SK-N-SH (cell line): ENCODE data around the gene ZNF496. TPM values are rescaled to one million over a fixed set of nuclear protein-coding genes. Genes with fewer than 3 reads are reported as not detected.

Source experiments
- CTCF ChIA-PET: fragments of 300-600, 350-600 bp; formaldehyde crosslinking; extraction: SDS; loops from one replicate; lab custom pipeline; 2021; lab: Yijun Ruan, JAX
- POLR2A ChIA-PET: fragments of 350-600 bp; sonication (Branson Sonifier 250); formaldehyde crosslinking; extraction: SDS; loops from one replicate; lab custom pipeline; 2020; ENCODE audit warnings: antibody characterized with exemption, inconsistent platforms; lab: Yijun Ruan, JAX
- DNase-seq: peaks from one replicate; pipeline ENCODE4 v3.0.0; 2012
- H2AFZ ChIP-seq: fragments of 200-600 bp; sonication (generic); 2 replicates; pipeline ENCODE4 v1.8.1; 2016; ENCODE audit warnings: antibody characterized with exemption, mild to moderate bottlenecking, low read depth
- H3F3A ChIP-seq: fragments of 200-600 bp; sonication (generic); replicated peaks from 2 replicates; pipeline ENCODE3; 2016; ENCODE audit warnings: antibody characterized with exemption, mild to moderate bottlenecking; ENCODE audit not compliant: insufficient read depth
- H3K27ac ChIP-seq, 2 experiments: fragments of 200-500 bp in 1 of 2; fragments of 200-600 bp in 1 of 2; sonication (Bioruptor generic) in 1 of 2; sonication (generic), shearing (Covaris generic) in 1 of 2; 2 replicates each; pipeline versions ENCODE4 v1.5.1 to v1.6.1; 2014 to 2016; ENCODE audit warnings: low read depth in 2 of 2, inconsistent platforms in 1 of 2, low read length in 1 of 2, mild to moderate bottlenecking in 1 of 2, mixed read lengths in 1 of 2
- H3K27me3 ChIP-seq: fragments of 200-600 bp; sonication (generic), shearing (Covaris generic); 2 replicates; pipeline ENCODE4 v1.6.1; 2016; ENCODE audit warnings: mixed run types; ENCODE audit not compliant: insufficient read depth
- H3K36me3 ChIP-seq, 2 experiments: fragments of 200-500 bp in 1 of 2; fragments of 200-600 bp in 1 of 2; sonication (Bioruptor generic) in 1 of 2; sonication (generic) in 1 of 2; replicated peaks in 1 of 2; 2 replicates each; pipeline versions ENCODE3 to v1.5.1; 2014 to 2016; ENCODE audit warnings: low read length in 1 of 2, mild to moderate bottlenecking in 1 of 2; ENCODE audit not compliant: insufficient read depth in 2 of 2, control insufficient read depth in 1 of 2
- H3K4me1 ChIP-seq, 2 experiments: fragments of 200-500 bp in 1 of 2; fragments of 200-600 bp in 1 of 2; sonication (Bioruptor generic) in 1 of 2; sonication (generic), shearing (Covaris generic) in 1 of 2; 2 replicates each; pipeline versions ENCODE4 v1.5.1 to v1.6.1; 2014 to 2016; ENCODE audit warnings: low read depth in 1 of 2, low read length in 1 of 2, mixed run types in 1 of 2; ENCODE audit not compliant: insufficient read depth in 2 of 2, control insufficient read depth in 1 of 2
- H3K4me2 ChIP-seq: fragments of 200-600 bp; sonication (generic), shearing (Covaris generic); 2 replicates; pipeline ENCODE4 v1.6.1; 2017; ENCODE audit warnings: mixed run types
- H3K4me3 ChIP-seq, 2 experiments: fragments of 200-500 bp in 1 of 2; fragments of 200-600 bp in 1 of 2; sonication (Bioruptor generic) in 1 of 2; sonication (generic), shearing (Covaris generic) in 1 of 2; 2 replicates each; pipeline versions ENCODE4 v1.5.1 to v1.8.1; 2014 to 2016; ENCODE audit warnings: low read depth in 2 of 2, inconsistent platforms in 1 of 2, low read length in 1 of 2, mild to moderate bottlenecking in 1 of 2, mixed read lengths in 1 of 2, moderate library complexity in 1 of 2
- H3K79me2 ChIP-seq: fragments of 200-600 bp; sonication (generic); 2 replicates; pipeline ENCODE4 v1.8.1; 2017; ENCODE audit warnings: mild to moderate bottlenecking; ENCODE audit not compliant: insufficient read depth
- H3K9ac ChIP-seq: fragments of 200-600 bp; sonication (generic); 2 replicates; pipeline ENCODE4 v1.6.1; 2017; ENCODE audit warnings: mixed run types
- H3K9me2 ChIP-seq: fragments of 200-600 bp; sonication (generic); 2 replicates; pipeline ENCODE4 v1.6.1; 2017; ENCODE audit warnings: mixed run types
- H3K9me3 ChIP-seq: fragments of 200-600 bp; sonication (generic); 2 replicates; pipeline ENCODE4 v1.6.1; 2017; ENCODE audit warnings: mixed run types, mild to moderate bottlenecking, moderate library complexity
- H4K20me1 ChIP-seq: fragments of 200-600 bp; sonication (generic); 2 replicates; pipeline ENCODE4 v1.6.1; 2017; ENCODE audit warnings: mild to moderate bottlenecking, mixed run types; ENCODE audit not compliant: insufficient read depth
- EP300 ChIP-seq, 2 experiments: IDR thresholded peaks; 2 replicates each; pipeline versions ENCODE4 v1.4.0 to v1.6.1; 2012; ENCODE audit warnings: borderline replicate concordance in 1 of 2, low read depth in 1 of 2, low read length in 1 of 2
- EZH2phosphoT487 ChIP-seq: fragments of 200-600 bp; sonication (generic); IDR thresholded peaks from 2 replicates; pipeline ENCODE4 v1.6.1; 2017; ENCODE audit warnings: low read depth, mixed run types, mild to moderate bottlenecking, antibody characterized with exemption, moderate library complexity, borderline replicate concordance
- FOSL2 ChIP-seq: IDR thresholded peaks from 2 replicates; pipeline ENCODE4 v1.4.0; 2012; ENCODE audit warnings: low read depth, mild to moderate bottlenecking, moderate library complexity, borderline replicate concordance
- FOXJ3 ChIP-seq: sonication (generic); formaldehyde crosslinking; IDR thresholded peaks from 2 replicates; pipeline ENCODE4 v1.5.1; 2020; ENCODE audit warnings: mild to moderate bottlenecking, missing genetic modification reagents
- FOXM1 ChIP-seq: IDR thresholded peaks from 2 replicates; pipeline ENCODE4 v1.4.0; 2012; ENCODE audit warnings: low read depth, mild to moderate bottlenecking
- JUND ChIP-seq: IDR thresholded peaks from 2 replicates; pipeline ENCODE4 v1.4.0; 2012
- RFX5 ChIP-seq: IDR thresholded peaks from 2 replicates; pipeline ENCODE4 v1.6.1; 2012; ENCODE audit warnings: mild to moderate bottlenecking, improper control_type of control experiment, low read length
- RXRA ChIP-seq: IDR thresholded peaks from 2 replicates; pipeline ENCODE4 v1.4.0; 2012; ENCODE audit warnings: low read depth, mild to moderate bottlenecking, borderline replicate concordance
- SIN3A ChIP-seq: IDR thresholded peaks from 2 replicates; pipeline ENCODE4 v1.6.1; 2012; ENCODE audit warnings: low read depth, mild to moderate bottlenecking, low read length, moderate library complexity, borderline replicate concordance
- SMC3 ChIP-seq: IDR thresholded peaks from 2 replicates; pipeline ENCODE4 v1.6.1; 2012; ENCODE audit warnings: low read depth, low read length, improper control_type of control experiment
- TEAD4 ChIP-seq: IDR thresholded peaks from 2 replicates; pipeline ENCODE4 v1.4.0; 2012; ENCODE audit warnings: mild to moderate bottlenecking, borderline replicate concordance; ENCODE audit not compliant: insufficient read depth
- YY1 ChIP-seq: IDR thresholded peaks from 2 replicates; pipeline ENCODE4 v1.4.0; 2012; ENCODE audit warnings: low read depth, mild to moderate bottlenecking
- WGBS: methylation state at CpG from one replicate; pipeline ENCODE4 v1.1.6; 2017; ENCODE audit warnings: low lambda C conversion rate; 5-methylcytosine and 5-hydroxymethylcytosine counted together
- polyA plus RNA-seq, 3 experiments: library from polyadenylated mRNA; depleted of rRNA; stranded (reverse); fragments of >200 nt; gene quantifications; 2 replicates each; pipeline ENCODE4 v1.2.3, GENCODE V29; 2012
- TF ChIP-seq, protein P1 (sequence below): IDR thresholded peaks from 2 replicates; pipeline ENCODE4 v1.4.0; 2012; ENCODE audit warnings: low read depth, borderline replicate concordance
- TF ChIP-seq, protein P2 (sequence below): fragments of 150-350 bp; IDR thresholded peaks from 2 replicates; pipeline ENCODE4 v1.6.1; 2017; ENCODE audit warnings: antibody characterized with exemption, low read length, low read depth, borderline replicate concordance
- TF ChIP-seq, protein P3 (sequence below): IDR thresholded peaks from 2 replicates; pipeline ENCODE4 v1.4.0; 2012; ENCODE audit warnings: low read depth
- TF ChIP-seq, protein P4 (sequence below): IDR thresholded peaks from 2 replicates; pipeline ENCODE4 v1.6.1; 2012; ENCODE audit warnings: mild to moderate bottlenecking, low read depth, low read length, moderate library complexity
- TF ChIP-seq, protein P5 (sequence below): IDR thresholded peaks from 2 replicates; pipeline ENCODE4; 2012
- TF ChIP-seq, protein P6 (sequence below): fragments of 150-350 bp; IDR thresholded peaks from 2 replicates; pipeline ENCODE4 v1.6.1; 2016; ENCODE audit warnings: mild to moderate bottlenecking, low read depth, low read length

Gene ZNF496
- polyA plus RNA-seq, 1 of the 3 experiments (the other 2 are of a cell fraction), result 23.2 TPM

DNA sequence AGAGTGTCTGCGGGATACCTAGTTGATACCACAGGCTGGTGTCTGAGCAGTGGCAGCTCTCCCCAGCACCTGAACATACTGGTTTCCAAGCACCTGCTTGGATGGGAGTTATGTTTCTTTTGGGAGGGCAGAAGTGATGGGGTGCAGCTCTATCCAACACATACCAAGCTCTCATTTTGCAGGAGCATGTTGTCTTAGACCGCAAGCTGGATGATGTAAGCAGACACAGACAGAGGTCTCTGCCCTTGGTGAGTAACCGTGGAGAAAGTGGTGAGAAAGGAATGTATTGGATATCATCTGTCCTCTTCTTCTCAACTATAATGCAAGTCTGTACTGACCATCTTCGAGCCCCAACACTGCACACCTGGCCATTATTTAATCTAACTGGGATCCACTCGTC, 37.4 kb downstream of the ZNF496 start:
- no peak overlapping the region for H3K4me2 ChIP-seq
- no peaks in the 10 kb centered on the region for H3K9me2 ChIP-seq
- no peaks in the 10 kb centered on the region for H3K9me3 ChIP-seq
- WGBS, result 77% methylated on average over 5 of the region's 5 CpGs
- TF ChIP-seq TEAD4 (no peak), FOXM1 (no peak), RXRA (no peak), YY1 (no peak), EZH2phosphoT487 (no peak), SMC3 (no peak), SIN3A (no peak), FOXJ3 (CRISPR knock-in tag) (no peak), RFX5 (no peak), EP300 (IDR thresholded peaks at IDR 0.05; ENCODE audit: borderline replicate concordance in 1 of 2, low read depth in 1 of 2, low read length in 1 of 2) (no peak), JUND (no peak), FOSL2 (no peak)
- TF ChIP-seq, protein P1, sequence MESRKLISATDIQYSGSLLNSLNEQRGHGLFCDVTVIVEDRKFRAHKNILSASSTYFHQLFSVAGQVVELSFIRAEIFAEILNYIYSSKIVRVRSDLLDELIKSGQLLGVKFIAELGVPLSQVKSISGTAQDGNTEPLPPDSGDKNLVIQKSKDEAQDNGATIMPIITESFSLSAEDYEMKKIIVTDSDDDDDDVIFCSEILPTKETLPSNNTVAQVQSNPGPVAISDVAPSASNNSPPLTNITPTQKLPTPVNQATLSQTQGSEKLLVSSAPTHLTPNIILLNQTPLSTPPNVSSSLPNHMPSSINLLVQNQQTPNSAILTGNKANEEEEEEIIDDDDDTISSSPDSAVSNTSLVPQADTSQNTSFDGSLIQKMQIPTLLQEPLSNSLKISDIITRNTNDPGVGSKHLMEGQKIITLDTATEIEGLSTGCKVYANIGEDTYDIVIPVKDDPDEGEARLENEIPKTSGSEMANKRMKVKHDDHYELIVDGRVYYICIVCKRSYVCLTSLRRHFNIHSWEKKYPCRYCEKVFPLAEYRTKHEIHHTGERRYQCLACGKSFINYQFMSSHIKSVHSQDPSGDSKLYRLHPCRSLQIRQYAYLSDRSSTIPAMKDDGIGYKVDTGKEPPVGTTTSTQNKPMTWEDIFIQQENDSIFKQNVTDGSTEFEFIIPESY, result no peak
- TF ChIP-seq, protein P2, sequence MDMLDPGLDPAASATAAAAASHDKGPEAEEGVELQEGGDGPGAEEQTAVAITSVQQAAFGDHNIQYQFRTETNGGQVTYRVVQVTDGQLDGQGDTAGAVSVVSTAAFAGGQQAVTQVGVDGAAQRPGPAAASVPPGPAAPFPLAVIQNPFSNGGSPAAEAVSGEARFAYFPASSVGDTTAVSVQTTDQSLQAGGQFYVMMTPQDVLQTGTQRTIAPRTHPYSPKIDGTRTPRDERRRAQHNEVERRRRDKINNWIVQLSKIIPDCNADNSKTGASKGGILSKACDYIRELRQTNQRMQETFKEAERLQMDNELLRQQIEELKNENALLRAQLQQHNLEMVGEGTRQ, result no peak
- TF ChIP-seq, protein P3, sequence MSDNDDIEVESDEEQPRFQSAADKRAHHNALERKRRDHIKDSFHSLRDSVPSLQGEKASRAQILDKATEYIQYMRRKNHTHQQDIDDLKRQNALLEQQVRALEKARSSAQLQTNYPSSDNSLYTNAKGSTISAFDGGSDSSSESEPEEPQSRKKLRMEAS, result no peak
- TF ChIP-seq, protein P4, sequence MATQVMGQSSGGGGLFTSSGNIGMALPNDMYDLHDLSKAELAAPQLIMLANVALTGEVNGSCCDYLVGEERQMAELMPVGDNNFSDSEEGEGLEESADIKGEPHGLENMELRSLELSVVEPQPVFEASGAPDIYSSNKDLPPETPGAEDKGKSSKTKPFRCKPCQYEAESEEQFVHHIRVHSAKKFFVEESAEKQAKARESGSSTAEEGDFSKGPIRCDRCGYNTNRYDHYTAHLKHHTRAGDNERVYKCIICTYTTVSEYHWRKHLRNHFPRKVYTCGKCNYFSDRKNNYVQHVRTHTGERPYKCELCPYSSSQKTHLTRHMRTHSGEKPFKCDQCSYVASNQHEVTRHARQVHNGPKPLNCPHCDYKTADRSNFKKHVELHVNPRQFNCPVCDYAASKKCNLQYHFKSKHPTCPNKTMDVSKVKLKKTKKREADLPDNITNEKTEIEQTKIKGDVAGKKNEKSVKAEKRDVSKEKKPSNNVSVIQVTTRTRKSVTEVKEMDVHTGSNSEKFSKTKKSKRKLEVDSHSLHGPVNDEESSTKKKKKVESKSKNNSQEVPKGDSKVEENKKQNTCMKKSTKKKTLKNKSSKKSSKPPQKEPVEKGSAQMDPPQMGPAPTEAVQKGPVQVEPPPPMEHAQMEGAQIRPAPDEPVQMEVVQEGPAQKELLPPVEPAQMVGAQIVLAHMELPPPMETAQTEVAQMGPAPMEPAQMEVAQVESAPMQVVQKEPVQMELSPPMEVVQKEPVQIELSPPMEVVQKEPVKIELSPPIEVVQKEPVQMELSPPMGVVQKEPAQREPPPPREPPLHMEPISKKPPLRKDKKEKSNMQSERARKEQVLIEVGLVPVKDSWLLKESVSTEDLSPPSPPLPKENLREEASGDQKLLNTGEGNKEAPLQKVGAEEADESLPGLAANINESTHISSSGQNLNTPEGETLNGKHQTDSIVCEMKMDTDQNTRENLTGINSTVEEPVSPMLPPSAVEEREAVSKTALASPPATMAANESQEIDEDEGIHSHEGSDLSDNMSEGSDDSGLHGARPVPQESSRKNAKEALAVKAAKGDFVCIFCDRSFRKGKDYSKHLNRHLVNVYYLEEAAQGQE, result no peak
- TF ChIP-seq, protein P5, sequence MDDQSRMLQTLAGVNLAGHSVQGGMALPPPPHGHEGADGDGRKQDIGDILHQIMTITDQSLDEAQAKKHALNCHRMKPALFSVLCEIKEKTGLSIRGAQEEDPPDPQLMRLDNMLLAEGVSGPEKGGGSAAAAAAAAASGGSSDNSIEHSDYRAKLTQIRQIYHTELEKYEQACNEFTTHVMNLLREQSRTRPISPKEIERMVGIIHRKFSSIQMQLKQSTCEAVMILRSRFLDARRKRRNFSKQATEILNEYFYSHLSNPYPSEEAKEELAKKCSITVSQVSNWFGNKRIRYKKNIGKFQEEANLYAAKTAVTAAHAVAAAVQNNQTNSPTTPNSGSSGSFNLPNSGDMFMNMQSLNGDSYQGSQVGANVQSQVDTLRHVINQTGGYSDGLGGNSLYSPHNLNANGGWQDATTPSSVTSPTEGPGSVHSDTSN, result no peak
- TF ChIP-seq, protein P6, sequence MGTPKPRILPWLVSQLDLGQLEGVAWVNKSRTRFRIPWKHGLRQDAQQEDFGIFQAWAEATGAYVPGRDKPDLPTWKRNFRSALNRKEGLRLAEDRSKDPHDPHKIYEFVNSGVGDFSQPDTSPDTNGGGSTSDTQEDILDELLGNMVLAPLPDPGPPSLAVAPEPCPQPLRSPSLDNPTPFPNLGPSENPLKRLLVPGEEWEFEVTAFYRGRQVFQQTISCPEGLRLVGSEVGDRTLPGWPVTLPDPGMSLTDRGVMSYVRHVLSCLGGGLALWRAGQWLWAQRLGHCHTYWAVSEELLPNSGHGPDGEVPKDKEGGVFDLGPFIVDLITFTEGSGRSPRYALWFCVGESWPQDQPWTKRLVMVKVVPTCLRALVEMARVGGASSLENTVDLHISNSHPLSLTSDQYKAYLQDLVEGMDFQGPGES, result no peak
- no peaks in the 10 kb centered on the region for H4K20me1 ChIP-seq
- H3K4me1 ChIP-seq, result no peaks in the 10 kb centered on the region
- no peaks in the 10 kb centered on the region for H3F3A ChIP-seq
- H3K36me3 ChIP-seq, result peaks cover 2% of the 10 kb centered on the region in 2 experiments
- H3K9ac ChIP-seq, result no peak overlapping the region
- H3K4me3 ChIP-seq, result no peak overlapping the region
- no peaks in the 10 kb centered on the region for H3K27me3 ChIP-seq
- no peak overlapping the region for H3K27ac ChIP-seq
- CTCF ChIA-PET, result no interaction called here
- H2AFZ ChIP-seq, result no peak overlapping the region
- H3K79me2 ChIP-seq, result no peaks in the 10 kb centered on the region
- no peak for DNase-seq
- POLR2A ChIA-PET, result no interaction called here
